Activated T-helper 1 cell treated with anti-CD3 and anti-CD28 coated beads, Interleukin-12 subunit alpha, Interleukin-12 subunit beta, Interleukin-2, Interleukin-4 antibody, amounts not matched to agents 30 ng/mL and 10 ng/mL and 1 ng/mL, durations not matched to agents 14 hours and 24 hours and 36 hours (primary cell): ENCODE results near the gene BSPRY. TPM values are rescaled to one million over a fixed set of nuclear protein-coding genes. Genes with fewer than 3 reads are reported as not detected.
"Not testable (repeated sequence)": the region's sequence is repeated elsewhere in the genome, so short reads cannot be mapped to it uniquely, and the experiment has no call there.

Experiments
- DNase-seq: peaks from one replicate; pipeline ENCODE4 v3.0.0; 2021; ENCODE audit warnings: low spot score
- H3K27ac Mint-ChIP-seq: one replicate; pipeline ENCODE4 v1.8.0; 2021; ENCODE audit warnings: mild to moderate bottlenecking, mixed read lengths
- H3K27me3 Mint-ChIP-seq: one replicate; pipeline ENCODE4 v1.8.0; 2022; ENCODE audit warnings: mild to moderate bottlenecking, moderate library complexity, mixed read lengths; ENCODE audit not compliant: insufficient read depth
- H3K36me3 Mint-ChIP-seq: one replicate; pipeline ENCODE4 v1.8.0; 2021; ENCODE audit warnings: low read depth, mixed read lengths
- H3K4me1 Mint-ChIP-seq: one replicate; pipeline ENCODE4 v1.8.0; 2021; ENCODE audit warnings: low read depth, mixed read lengths
- H3K4me3 Mint-ChIP-seq: one replicate; pipeline ENCODE4 v1.8.0; 2021; ENCODE audit warnings: mild to moderate bottlenecking, moderate library complexity, mixed read lengths
- H3K9me3 Mint-ChIP-seq: one replicate; pipeline ENCODE4 v1.8.0; 2021; ENCODE audit warnings: mixed read lengths
- intact Hi-C: fragments of 100-400 bp; cut with micrococcal nuclease; formaldehyde crosslinking; loops from one replicate; pipeline ENCODE4 v1.15.1; 2024
- total RNA-seq: library from RNA; stranded (reverse); gene quantifications from 2 replicates; pipeline ENCODE4 v1.2.3, GENCODE V29; 2022

BSPRY gene
- total RNA-seq, 1 donor from 2014 or later, result 12.3 TPM

DNA sequence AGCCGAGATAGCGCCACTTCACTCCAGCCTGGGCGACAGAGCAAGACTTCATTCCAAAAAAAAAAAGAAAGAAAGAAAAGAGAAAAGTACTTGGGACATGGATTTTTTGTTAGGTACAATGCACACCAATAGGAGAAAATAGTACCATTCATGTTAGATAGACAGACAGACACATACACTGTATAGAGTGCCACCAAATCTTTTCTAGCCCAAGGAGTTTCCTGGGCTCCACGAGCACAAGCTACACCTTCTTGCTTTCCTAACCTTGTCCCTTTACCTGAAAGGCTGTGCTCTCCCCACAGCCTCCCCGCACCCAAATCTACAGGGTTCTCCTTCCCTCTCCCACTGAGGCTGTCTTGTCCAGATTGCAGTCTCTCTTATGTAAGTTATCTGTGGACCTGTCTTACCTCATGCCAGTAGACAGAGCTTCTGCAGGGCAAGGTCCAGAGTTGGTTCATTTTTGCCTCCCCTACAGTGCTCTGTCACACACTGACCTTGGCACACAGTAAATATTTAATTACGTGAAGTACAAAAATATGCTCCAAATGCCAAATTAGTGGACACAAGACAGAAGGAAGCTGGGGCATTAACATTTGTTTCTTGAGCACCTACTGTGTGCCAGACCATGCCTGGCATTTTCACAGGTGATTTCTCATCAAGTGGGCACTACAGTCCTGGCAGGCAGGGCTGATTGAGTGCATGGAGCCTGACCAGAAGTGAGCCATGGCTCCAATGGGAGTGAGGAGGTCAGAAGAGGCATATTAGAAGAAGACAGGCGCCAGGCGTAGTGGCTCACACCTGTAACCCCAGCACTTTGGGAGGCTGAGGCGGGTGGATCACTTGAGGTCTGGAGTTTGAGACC is 45.9 kb downstream of the BSPRY start:
- Mint-ChIP-seq H3K27me3 (no peaks in the 10 kb centered on the region), H3K4me1 (peaks cover 19% of the 10 kb centered on the region), H3K4me3 (no peak overlapping the region), H3K27ac (no peak overlapping the region), H3K9me3 (no peaks in the 10 kb centered on the region), H3K36me3 (peaks cover 12% of the 10 kb centered on the region)
- intact Hi-C loops, result no loop called here
- no peak for DNase-seq

DNA sequence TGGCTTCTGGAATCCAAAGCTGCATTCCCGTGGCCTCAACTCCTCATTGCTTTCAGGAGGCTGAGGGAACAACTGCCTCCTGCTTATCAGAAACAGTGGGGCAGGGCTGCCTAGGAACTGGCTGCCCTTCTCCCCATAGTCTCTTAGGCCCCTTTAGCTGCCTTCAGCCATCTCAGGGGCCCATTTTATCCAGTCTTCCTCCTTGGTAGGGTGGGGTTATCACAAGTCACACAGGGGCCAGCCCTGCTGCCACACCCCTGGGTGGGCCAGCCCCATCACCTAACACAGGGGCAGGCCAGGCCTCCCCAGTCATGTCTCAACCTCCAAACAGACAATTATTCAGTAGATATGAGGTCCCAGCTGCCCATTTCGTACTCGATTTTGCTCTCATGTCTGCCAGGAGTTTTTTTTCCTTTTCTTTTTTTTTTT is 47.9 kb downstream of the BSPRY start:
- H3K9me3 Mint-ChIP-seq, result no peaks in the 10 kb centered on the region
- intact Hi-C loops, result no loop called here
- H3K4me3 Mint-ChIP-seq, result no peak overlapping the region
- no peak for DNase-seq
- peaks cover 6% of the 10 kb centered on the region for H3K36me3 Mint-ChIP-seq
- no peaks in the 10 kb centered on the region for H3K27me3 Mint-ChIP-seq
- no peak overlapping the region for H3K27ac Mint-ChIP-seq
- peaks cover 25% of the 10 kb centered on the region for H3K4me1 Mint-ChIP-seq

- Mint-ChIP-seq H3K4me1 (peaks cover 25% of the 10 kb centered on the region), H3K27me3 (no peaks in the 10 kb centered on the region), H3K4me3 (peak overlapping the region; percentile 78), H3K36me3 (peaks cover 6% of the 10 kb centered on the region), H3K9me3 (no peaks in the 10 kb centered on the region), H3K27ac (no peak overlapping the region)
- intact Hi-C loops, result no loop called here
- no peak for DNase-seq
These were observed 49.5 kb downstream of the BSPRY start for GRCh38 chr9:113398796-113399195.

DNA sequence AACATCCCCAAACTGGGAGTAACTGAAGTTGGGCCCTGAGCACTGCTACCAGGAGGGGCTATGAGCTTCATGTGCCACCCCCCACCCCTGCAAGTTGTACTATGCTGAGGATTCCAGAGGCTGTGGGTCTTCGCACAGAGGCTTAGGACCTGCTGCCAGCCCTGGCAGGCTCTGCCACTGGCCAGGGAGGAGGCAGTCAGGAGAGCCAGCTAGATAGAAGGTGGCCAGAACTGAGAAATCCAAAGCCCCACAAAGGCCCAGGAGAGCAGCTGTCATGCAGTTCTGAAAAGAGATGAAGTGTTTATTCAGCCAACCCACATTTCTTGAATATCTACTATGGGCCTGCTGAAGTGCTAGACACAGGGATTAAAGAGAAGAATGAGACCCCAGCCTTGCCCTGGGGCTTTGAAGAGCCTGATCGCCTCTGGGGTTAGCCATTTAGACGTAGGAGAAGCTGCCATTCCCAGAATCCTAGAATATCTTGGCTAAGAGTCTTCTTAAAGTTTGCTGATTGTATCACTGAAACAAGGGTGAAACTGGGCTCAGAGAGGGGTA is 50.4 kb downstream of the BSPRY start:
- no peaks in the 10 kb centered on the region for H3K9me3 Mint-ChIP-seq
- H3K4me1 Mint-ChIP-seq, result peaks cover 25% of the 10 kb centered on the region
- intact Hi-C loops, result loop anchor here (2.0 to 5.0 kb wide), 2 partner anchors 191 to 682 kb away; partner anchors contain the start of gene INIP
- no peak for DNase-seq
- H3K36me3 Mint-ChIP-seq, result peaks cover 6% of the 10 kb centered on the region
- no peak overlapping the region for H3K27ac Mint-ChIP-seq
- H3K27me3 Mint-ChIP-seq, result no peaks in the 10 kb centered on the region
- peak overlapping the region; percentile 78 for H3K4me3 Mint-ChIP-seq

- Mint-ChIP-seq H3K27me3 (no peaks in the 10 kb centered on the region), H3K4me1 (peaks cover 25% of the 10 kb centered on the region), H3K27ac (peak within 1 kb of the TSS; percentile 67), H3K36me3 (peaks cover 4% of the 10 kb centered on the region), H3K9me3 (no peaks in the 10 kb centered on the region), H3K4me3 (peak within 1 kb of the TSS; percentile 89)
- peak; percentile 99 for DNase-seq
- intact Hi-C loops, result loop anchor here (1.0 to 5.0 kb wide), 9 partner anchors 9 to 684 kb away; partner anchors contain the start of genes C9orf43, CDC26, FKBP15 and INIP
These were observed 51.9 kb downstream of the BSPRY start, which contains the start of gene ALAD for GRCh38 chr9:113401027-113401792. ALAD (minus strand) TSS chr9:113401284; CDS start chr9:113393559, 7,725 bp downstream.

GRCh38 chr9:113403646-113404045 is 54.3 kb downstream of the BSPRY start:
- H3K27ac Mint-ChIP-seq, result no peak overlapping the region
- intact Hi-C loops, result loop anchor here (5.0 kb wide), 1 partner anchor 686 kb away; the partner anchor contains the start of gene INIP
- H3K9me3 Mint-ChIP-seq, result no peaks in the 10 kb centered on the region
- H3K27me3 Mint-ChIP-seq, result no peaks in the 10 kb centered on the region
- H3K36me3 Mint-ChIP-seq, result peaks cover 19% of the 10 kb centered on the region
- no peak overlapping the region for H3K4me3 Mint-ChIP-seq
- DNase-seq, result no peak
- H3K4me1 Mint-ChIP-seq, result peaks cover 37% of the 10 kb centered on the region

DNA sequence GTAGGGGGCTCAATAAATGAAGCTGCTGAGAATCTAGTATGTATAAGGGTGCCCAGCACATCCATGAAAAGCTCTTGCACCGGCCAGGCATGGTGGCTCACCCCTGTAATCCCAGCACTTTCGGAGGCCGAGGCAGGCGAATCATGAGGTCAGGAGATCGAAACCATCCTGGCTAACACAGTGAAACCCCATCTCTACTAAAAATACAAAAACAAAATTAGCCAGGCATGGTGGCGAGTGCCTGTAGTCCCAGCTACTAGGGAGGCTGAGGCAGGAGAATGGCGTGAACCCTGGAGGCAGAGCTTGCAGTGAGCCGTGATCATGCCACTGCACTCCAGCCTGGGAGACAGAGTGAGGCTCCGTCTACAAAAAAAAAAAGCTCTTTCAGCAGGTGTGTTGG is 57.0 kb downstream of the BSPRY start:
- Mint-ChIP-seq H3K4me1 (peaks cover 28% of the 10 kb centered on the region), H3K36me3 (peaks cover 32% of the 10 kb centered on the region), H3K27ac (peak overlapping the region; percentile 83)
- H3K4me3 Mint-ChIP-seq, DNase-seq, intact Hi-C loops, H3K27me3 Mint-ChIP-seq, H3K9me3 Mint-ChIP-seq: not testable (repeated sequence)

- intact Hi-C loops, result loop anchor here (1.0 kb wide), 1 partner anchor 98 kb away; no protein-coding TSS in a partner anchor
- DNase-seq, result peak; percentile 59
- Mint-ChIP-seq H3K4me1 (peaks cover 22% of the 10 kb centered on the region), H3K36me3 (peaks cover 32% of the 10 kb centered on the region), H3K4me3 (peak overlapping the region; percentile 89), H3K27ac (peak overlapping the region; percentile 83)
- H3K27me3 Mint-ChIP-seq, H3K9me3 Mint-ChIP-seq: not testable (repeated sequence)
These were observed 57.7 kb downstream of the BSPRY start for GRCh38 chr9:113406873-113407511.

DNA sequence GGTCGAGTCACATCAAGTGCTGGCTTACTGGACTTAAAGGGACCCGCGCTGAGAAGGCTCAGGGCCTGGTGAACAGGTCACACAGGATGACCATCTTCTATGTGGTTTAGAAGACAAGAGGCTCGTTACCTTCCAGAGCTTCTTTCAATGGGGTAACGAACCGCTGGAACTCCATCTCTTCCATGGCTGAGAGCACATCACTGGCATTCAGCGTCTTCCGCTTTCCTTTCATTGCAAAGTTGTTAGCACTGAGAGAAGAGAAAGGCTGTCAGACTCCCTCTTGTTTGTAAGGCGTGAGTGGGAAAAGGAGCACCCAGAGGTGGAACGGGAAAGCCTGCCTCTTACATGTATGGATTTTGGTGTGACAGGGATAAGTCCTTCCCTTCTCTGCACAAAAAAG is 60.1 kb downstream of the BSPRY start:
- no peak for DNase-seq
- Mint-ChIP-seq H3K27ac (peak overlapping the region; percentile 99), H3K9me3 (no peaks in the 10 kb centered on the region), H3K27me3 (no peaks in the 10 kb centered on the region), H3K4me3 (peak overlapping the region; percentile 89), H3K4me1 (peaks cover 22% of the 10 kb centered on the region), H3K36me3 (peaks cover 32% of the 10 kb centered on the region)
- intact Hi-C loops, result no loop called here

GRCh38 chr9:113409883-113410206 is 60.5 kb downstream of the BSPRY start:
- no peaks in the 10 kb centered on the region for H3K27me3 Mint-ChIP-seq
- intact Hi-C loops, result loop anchor here (1.0 to 10.0 kb wide), 14 partner anchors 9 to 1925 kb away; partner anchors contain the start of genes AKNA, ALAD, CDC26 and ECPAS
- DNase-seq, result no peak
- no peaks in the 10 kb centered on the region for H3K9me3 Mint-ChIP-seq
- H3K4me1 Mint-ChIP-seq, result peaks cover 22% of the 10 kb centered on the region
- peaks cover 32% of the 10 kb centered on the region for H3K36me3 Mint-ChIP-seq
- peak overlapping the region; percentile 99 for H3K27ac Mint-ChIP-seq
- H3K4me3 Mint-ChIP-seq, result peak overlapping the region; percentile 89

DNA sequence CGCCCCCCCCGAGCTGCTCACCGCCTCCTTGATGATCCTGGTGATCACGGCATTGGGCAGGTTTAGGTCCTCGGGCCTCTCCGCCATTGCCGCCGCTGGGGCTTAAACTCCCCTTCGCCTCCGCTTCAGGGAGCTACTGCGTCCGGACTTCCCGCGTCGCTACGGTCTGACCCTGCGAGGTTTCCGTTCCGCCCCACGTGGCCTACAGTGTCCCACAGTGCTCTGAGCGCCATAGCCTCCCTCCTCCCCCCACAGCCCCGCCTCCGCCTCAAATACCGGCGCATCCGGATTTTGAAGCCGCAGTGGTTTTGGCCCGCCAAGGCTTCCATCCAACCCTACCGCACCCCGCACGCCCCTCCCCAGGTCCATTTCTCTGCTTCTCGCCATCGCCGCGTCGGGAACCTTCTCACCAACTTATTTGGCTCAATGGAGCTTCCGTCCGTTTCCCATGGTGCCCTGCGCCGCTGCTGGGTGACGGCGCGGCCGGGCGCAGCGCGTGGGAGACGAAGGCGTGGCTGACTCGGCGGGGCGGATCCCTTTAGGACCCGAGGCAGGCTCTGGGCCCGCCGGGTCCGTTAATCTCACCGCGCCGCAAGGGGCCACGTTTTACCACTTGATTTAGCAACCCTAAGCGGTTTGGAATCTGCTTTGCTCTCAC is 61.0 kb downstream of the BSPRY start, which contains the start of the genes C9orf43 and POLE3:
TSS of gene C9orf43 (plus strand) at position 541 of the 658 bp plus-strand sequence. CDS start 2,747 bp downstream, outside the sequence.
TSS of gene POLE3 (minus strand) at position 469 of the 658 bp plus-strand sequence. CDS start at position 87, 382 bp downstream.
- Mint-ChIP-seq H3K4me1 (peaks cover 22% of the 10 kb centered on the region), H3K27me3 (no peaks in the 10 kb centered on the region), H3K27ac (peak within 1 kb of the TSS; percentile 99), H3K4me3 (peak within 1 kb of the TSS; percentile 89), H3K9me3 (no peaks in the 10 kb centered on the region), H3K36me3 (peaks cover 32% of the 10 kb centered on the region)
- peak; percentile 92 for DNase-seq
- intact Hi-C loops, result loop anchor here (1.0 to 10.0 kb wide), 14 partner anchors 9 to 1926 kb away; partner anchors contain the start of genes AKNA, ALAD, CDC26 and ECPAS
